Stimulated activated CD4-positive, alpha-beta T cell treated with anti-CD3 and anti-CD28 coated beads, Interleukin-1b, Interleukin-23, amount 100 ng/mL, for 1 hour (primary cell): ENCODE results near the gene SPDYE4.
A peak's percentile ranks its signal among the peaks of the same experiment; 100 is the strongest.

ENCODE experiments used
- DNase-seq, 2 donors: peaks; one replicate each; pipeline ENCODE4 v3.0.0-alpha.2; 2020; ENCODE audit warnings: low read depth in 2 of 2

SPDYE4 gene

DNA sequence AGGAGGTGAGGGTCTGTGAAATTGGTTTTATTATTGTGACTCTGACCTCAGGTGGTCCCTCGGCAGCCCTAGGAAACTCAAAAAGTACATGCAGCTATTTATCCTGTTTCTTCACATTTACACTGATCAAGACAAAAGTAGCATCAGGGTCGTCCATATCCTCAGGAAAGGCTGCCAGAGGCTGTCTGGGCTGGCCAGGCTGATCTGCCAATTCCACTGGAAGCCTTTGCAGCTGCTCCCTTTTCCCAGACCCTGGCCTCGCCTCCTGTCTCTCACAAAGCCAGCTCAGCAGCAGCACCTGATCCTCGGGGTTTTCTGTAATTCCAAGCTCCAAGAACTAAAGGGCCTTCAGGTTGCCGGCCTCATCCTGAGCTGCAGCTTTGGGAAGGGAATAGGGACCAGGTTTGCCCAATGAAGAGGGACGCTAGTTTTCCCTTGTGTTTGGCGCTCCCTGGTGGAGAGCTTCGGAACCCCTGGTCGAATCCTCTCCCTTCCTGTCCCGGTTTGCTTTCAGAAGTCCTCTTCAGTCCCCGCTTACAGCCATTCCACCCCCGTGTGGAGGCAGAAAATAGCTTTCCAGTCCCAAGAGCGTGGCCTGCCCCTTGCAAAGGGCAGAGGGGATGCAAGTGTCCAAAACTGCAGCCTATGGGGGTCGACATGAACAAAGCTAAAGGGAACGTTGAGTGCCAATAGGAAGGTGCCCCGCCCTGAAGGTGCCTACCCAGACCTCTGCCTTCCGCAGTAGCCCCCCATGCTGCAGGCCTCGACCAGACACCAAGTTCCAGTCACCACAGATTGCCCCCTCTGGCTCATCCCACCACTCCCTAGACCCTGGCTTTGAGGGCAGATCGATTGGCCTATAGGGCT is 27.4 kb upstream of the SPDYE4 start:
- DNase-seq = peak; percentile 4 to 53

DNA sequence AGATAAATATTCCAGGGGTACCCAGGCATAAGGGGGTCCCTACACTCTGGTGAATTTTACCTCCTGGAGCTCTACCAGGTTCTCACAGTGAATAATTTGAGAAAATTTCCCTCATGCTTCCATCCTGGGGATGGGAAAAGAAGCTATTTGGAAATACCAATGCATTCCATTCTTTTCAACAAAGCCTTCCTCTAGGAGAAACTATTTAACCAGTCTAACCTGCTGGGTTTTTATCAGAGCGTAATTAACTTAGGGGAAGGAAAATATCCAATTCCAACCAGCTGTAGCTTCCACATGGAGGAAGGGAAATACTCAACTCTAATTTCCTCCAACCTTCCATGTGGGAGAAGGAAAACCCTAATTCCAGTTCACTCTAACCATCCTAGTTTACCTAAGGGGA is 23.8 kb upstream of the SPDYE4 start:
- no peak for DNase-seq

DNA sequence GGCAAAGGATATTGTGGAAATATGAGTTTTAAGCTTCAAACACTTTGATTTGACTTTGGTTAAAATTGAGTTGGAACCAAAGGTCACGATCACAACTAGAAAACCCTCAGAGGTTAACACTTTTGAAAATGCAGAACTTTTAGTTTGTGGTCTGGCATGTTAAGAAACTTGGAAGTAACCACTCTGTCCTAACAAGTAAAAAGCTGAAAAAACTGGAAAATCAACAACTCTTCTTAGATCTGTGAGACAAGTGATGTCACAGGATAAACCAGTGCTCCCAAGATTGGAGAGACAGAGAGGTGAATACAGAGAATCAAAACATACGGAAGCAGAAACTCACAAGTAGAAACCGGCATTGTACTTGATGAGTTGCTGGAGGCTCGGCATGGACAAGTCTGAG is 23.4 kb upstream of the SPDYE4 start:
- DNase-seq = no peak

DNA sequence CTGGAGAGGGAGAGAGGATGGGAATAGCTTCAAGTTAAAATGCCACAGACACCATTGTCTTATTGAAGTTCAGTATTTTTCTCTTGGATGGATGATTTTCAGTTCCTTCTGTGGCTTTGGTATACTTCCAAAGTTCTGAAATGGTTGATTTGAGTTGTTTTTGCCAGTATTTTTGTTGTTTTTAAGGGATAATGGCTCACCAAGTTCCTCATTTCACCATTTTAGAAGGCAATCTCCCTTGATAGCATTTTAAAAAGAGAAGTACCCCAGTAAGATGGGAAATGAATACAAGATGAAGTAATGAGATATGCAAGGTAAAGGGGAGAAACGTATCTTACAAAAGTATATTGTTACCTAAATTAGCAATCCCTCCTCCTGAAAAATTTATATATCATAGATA is 18.5 kb upstream of the SPDYE4 start:
- no peak for DNase-seq

DNA sequence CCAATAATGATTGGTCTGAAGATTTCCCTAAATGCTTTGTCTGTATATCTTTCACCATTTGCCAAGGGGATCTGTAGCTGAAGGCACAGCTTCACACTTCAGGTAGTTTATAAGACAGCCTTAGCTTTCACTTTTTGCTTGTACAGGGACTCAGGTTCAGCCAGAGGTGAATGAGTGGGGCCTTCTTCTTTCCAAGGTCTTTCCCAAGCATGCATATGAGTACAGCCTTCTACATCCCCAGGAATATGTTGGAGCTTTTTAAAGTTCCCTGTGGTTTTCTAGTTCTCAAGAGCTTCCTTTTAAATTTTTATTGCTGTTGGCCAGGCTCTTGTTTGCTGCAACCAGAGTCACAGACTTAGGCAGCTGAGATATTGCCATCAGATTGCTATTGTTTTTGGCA is 17.9 kb upstream of the SPDYE4 start:
- no peak for DNase-seq

DNA sequence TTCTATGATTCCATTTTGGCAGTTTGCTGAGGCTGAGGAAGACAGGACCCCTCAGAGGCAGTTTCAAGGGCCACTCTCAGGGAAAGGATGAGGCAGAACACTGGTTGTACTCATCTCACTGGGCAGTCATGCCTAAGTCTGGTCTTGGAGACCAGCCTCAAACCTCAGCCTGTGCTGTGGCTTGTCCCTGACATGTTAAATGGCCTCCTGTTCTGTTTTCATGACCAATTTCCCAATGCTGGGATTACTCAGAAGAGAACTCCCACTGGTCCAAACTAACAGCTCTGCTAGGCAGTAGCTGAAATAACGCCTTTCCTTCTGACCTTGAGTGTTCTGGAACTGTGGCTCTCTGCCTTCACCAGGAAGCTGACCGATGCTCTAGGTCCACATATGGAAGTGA is 8.4 kb upstream of the SPDYE4 start:
- no peak for DNase-seq

- no peak for DNase-seq
Measured at GRCh38 chr17:8762012-8762411, 3.7 kb upstream of the SPDYE4 start.

- DNase-seq = no peak
Measured at GRCh38 chr17:8757189-8757588, 1.2 kb downstream of the SPDYE4 start.

DNA sequence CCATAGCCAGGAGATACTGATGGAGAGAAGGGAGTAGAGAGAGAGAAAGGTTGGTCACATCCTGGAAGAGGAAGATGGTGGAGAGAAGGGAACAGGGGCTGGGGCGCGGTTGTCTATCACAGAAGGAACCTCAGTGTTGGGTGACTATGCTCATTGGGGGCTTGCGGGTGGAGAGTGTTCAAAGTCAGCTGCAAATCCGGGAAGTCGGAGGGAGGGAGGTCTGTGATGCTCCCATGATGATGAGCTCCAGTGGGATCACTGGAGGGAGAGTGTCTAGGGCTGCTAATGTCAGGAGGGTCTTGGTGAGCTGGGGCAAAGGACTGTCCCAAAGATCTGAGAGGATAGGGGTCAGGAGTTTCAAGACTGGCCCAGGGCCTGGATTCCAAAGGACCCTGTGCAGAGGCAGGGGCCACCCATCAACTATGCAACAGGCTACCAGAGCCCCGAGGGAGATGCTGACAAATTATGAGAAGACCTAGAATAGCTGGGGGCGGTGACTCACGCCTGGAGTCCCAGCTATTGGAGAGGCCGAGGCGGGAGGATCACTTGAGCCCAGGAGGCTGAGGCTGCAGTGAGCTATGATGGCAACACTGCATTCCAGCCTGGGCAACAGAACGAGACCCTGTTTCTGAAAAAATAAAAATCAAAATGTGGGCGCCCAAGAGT is 2.6 kb downstream of the SPDYE4 start:
- no peak for DNase-seq

DNA sequence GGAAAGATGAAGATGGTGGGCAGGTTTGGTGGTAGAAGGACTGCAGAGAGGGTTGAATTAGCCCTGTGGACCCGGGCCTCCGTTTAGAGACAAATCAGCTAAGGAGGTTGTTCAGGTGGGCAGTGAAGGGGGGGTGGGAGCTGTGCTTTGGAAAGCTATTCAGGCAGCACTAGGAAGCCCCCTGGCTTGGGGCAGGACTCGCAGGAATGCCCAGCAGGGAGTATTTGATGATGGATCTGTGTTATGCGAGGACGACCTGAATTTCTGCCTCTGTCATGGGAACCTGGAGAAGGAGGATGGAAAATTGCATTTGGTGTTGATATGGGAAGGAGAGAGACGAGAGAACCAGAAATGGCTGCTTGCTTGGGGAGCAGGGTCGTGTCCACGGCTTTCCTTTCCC is 3.5 kb downstream of the SPDYE4 start:
- no peak for DNase-seq

DNA sequence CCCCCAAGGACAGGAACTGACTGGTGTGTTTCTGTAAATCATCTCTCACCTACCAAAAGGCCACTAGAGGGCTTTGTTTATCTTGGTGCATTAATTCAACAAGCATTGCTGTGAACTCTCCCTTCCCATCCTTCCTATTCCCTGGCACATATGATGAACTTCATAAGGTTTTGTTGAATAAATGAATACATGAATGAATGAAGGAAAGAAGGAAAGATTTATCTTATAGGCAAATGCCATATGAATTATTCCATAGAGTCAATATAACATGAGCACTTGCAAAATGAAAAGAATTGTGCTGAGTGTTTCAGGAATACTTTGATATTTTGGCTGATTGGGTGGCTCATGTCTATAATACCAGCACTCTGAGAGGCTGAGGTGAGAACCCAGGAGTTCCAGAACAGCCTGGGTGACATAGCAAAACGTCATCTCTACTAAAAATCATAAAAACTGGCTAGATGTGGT is 4.3 kb downstream of the SPDYE4 start:
- DNase-seq = no peak

DNA sequence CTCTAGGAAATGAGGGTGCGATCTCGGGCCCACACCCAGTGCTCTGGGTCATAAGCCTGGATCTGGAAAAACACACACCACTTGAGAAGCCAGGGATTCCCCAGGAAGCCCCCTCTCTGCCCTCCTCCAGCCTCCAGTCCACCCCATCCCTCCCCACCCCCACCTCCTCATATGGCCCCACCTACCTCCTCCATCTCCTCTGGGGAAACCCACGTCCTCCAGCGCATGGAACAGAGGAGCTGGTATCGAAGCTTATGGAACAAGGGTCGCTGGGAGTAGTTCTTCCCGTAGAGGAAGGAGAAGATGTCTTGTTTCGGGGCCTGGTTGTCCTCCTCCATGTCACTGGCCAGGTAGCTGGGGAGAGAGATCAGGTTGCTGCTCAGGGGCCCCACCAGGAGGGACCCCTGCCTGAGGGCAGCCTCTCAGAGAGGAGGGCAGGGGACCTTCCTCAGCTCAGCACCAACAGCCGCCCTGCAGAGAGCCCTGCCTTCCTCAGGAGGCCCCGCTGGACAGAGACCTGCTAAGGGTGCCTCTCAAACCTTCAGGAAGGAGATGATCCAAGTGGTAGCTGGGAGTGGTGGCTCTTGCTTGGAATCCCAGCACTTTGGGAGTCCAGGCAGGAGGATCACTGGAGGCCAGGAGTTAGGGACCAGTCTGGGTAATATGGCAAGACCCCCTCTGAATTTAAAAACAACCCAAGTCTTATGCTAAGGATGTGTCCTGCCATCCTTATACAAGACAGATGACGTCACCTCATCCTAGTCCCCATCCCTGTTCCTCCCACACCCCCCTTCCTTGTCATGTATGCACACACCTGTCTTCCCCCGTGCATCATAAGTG is 5.0 kb downstream of the SPDYE4 start:
- no peak for DNase-seq

DNA sequence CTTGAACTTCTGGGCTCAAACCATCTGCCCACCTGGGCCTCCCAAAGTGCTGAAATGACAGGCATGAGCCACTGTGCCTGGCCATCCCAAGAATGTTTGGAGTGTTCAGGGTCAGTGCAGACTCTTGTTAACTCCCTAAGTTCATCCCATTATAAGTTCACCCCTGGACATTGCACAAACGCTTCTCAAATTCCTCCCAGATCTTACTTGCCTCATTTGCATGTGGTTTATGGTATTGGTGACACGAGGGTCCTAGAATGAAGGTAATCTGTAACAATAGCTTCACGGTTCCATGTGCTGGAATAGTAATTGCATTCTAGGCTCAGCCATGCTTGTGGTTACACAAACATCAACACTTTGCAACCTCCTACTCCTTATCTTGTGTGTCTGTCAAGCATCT is 8.7 kb downstream of the SPDYE4 start:
- DNase-seq = no peak

- DNase-seq = no peak
Measured at GRCh38 chr17:8747742-8748141, 10.6 kb downstream of the SPDYE4 start.

DNA sequence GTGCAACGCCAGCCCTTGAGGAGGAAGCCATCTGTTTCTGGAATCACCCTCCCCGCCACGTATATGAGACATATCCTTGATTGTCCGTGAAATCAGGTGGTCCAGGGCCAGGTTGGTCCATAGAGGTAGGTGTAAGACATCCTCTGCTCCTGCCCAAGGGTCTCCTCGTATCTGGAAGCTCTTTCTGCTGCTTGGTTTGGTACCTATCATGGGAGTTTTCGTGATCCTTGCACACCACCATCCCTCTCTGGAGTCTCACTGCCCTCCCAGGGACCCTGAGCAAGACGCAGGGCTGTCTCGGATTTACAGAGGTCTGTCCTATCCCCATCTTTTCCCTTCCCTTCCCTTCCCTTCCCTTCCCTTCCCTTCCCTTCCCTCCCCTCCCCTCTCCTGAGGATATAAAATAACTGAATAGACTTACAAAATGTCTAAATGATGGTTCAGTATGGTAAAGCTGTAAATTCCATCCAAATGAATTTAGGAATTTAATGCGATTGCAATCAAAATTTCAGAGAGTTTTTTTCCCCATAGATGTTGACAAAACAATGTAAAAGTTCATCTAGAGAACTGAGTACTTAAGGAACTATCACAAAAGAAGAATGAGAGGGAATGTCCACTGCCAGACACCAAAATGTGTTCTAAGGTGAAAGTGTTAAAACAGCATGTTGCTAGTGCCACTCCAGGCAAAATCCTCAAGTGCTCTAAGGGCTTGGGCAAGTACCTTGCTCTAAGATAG is 11.7 kb downstream of the SPDYE4 start:
- DNase-seq = no peak

DNA sequence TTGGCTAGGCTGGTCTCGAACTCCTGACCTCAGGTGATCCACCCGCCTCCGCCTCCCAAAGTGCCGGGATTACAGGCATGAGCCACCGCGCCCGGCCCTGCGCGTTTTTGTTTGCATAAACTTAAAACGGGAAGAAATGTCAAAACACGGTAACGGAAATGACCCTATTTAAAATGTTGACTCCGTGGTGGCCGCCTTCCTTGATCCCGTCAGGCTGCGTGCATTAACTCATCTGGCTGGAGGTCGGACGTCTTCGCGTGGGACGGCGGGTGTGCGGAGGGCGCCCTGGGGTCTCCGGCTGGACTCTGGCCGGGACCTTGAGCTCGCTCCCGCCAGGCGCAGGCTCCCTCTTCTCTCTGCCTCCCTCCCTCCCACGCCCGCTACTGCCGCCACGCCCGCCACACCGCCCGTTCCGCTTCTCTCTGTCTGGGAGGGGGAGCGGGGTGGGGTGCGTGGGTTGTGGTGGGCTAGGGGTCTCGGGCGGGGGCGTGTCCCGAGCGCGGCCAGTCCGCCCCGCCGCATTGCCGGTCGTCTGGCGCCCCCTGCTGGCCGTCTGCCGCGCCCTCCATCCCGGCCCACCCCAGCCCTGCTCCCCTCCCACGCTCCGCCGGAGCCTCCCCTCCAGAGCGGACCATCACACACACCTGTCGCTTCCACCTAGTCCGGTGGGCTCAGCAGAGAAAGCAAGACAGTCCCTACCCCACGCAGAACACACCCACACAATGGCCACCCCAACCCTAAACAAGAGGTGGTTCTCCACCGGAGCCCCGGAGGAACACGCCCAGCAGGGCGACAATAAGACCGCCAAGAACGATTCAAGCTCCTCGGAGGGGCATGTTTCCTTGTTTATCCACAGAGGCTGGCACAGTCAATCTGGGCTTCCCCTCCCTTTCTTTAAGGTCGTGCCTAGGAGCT is 12.5 kb downstream of the SPDYE4 start:
- DNase-seq = peak; percentile 54 to 64

GRCh38 chr17:8744086-8744785 is 14.1 kb downstream of the SPDYE4 start:
- DNase-seq = no peak

GRCh38 chr17:8742819-8743218 is 15.5 kb downstream of the SPDYE4 start:
- no peak for DNase-seq

- no peak for DNase-seq
Measured at GRCh38 chr17:8742274-8742673, 16.1 kb downstream of the SPDYE4 start.

DNA sequence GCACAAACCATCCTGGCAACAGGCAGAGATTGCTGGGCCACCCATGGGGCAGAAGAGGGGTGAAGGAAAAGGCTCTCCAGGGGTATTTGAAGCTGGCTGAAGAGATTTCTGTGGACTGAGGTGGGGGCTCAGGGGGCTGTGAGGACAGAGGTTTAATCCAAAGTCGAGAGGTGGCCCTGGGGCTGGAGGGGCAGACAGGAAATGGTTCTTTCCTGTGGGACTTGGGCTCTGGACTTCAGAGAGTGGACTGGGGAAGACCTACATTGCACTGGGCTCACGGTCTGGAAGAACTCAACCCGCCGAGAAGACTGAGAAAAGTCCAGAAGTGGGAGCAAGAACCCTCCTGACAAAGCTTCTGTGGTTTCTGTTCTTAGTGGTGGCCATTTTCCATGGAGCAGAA is 16.6 kb downstream of the SPDYE4 start:
- no peak for DNase-seq
